Endothelial cell of umbilical vein (primary cell): ENCODE results near the gene REEP3. TPM values are rescaled to one million over a fixed set of nuclear protein-coding genes. Genes with fewer than 3 reads are reported as not detected.

Source experiments
- BruUV-seq: library from RNA; stranded (reverse); fragments of 400-500 nt; replicated peaks from 2 replicates; lab custom pipeline; 2021; lab: Mats Ljungman, UMichigan
- CTCF ChIA-PET: fragments of 300-600, 350-600 bp; sonication (Branson Sonifier 250); formaldehyde crosslinking; loops from one replicate; lab custom pipeline; 2021; ENCODE audit warnings: antibody characterized with exemption, inconsistent platforms; lab: Charles Lee
- POLR2A ChIA-PET: fragments of 300-600, 350-600 bp; sonication (Branson Sonifier 250); formaldehyde crosslinking; loops from one replicate; lab custom pipeline; 2021; ENCODE audit warnings: antibody characterized with exemption, inconsistent platforms; lab: Charles Lee
- DNase-seq: peaks from one replicate; pipeline ENCODE4 v3.0.0-alpha.2; 2011; ENCODE audit warnings: low read depth, low spot score
- FAIRE-seq: peaks from 2 replicates; lab custom pipeline; 2011; peaks lifted over from hg19 to GRCh38; lab: Jason Lieb, UNC
- H2AFZ ChIP-seq: 2 replicates; pipeline ENCODE4 v1.6.0; 2012; ENCODE audit warnings: low read depth, low read length, control low read depth, inconsistent platforms
- H3K27ac ChIP-seq: 2 replicates; pipeline ENCODE4 v1.5.1; 2011; ENCODE audit warnings: low read depth, mild to moderate bottlenecking, control low read depth, low read length, moderate library complexity; ENCODE audit not compliant: insufficient read depth
- H3K27me3 ChIP-seq, 2 experiments: 2 replicates each; pipeline versions ENCODE4 v1.6.0 to v1.6.1; 2011; ENCODE audit warnings: low read length in 2 of 2, mixed read lengths in 1 of 2; ENCODE audit not compliant: control insufficient read depth in 2 of 2, insufficient read depth in 2 of 2
- H3K36me3 ChIP-seq, 2 experiments: 2 replicates in 1 of 2; 3 replicates in 1 of 2; pipeline ENCODE4 v1.5.1; 2011; ENCODE audit warnings: low read length in 2 of 2, mild to moderate bottlenecking in 1 of 2, moderate library complexity in 1 of 2; ENCODE audit not compliant: control insufficient read depth in 2 of 2, insufficient read depth in 2 of 2; ENCODE audit errors: extremely low read depth in 1 of 2
- H3K4me1 ChIP-seq: 3 replicates; pipeline ENCODE4 v1.5.1; 2011; ENCODE audit warnings: mild to moderate bottlenecking, low read length; ENCODE audit not compliant: control insufficient read depth, insufficient read depth; ENCODE audit errors: extremely low read depth
- H3K4me2 ChIP-seq: 2 replicates; pipeline ENCODE4 v1.6.1; 2011; ENCODE audit warnings: low read length, control low read depth, mixed read lengths; ENCODE audit not compliant: insufficient read depth
- H3K4me3 ChIP-seq, 3 experiments: fragments of 200-600 bp in 1 of 3; sonication (generic), shearing (Covaris generic) in 1 of 3; replicated peaks in 1 of 3; 2 replicates each; pipeline ENCODE4 v1.5.1; 2011 to 2016; ENCODE audit warnings: control low read depth in 3 of 3, low read length in 3 of 3, mild to moderate bottlenecking in 2 of 3, inconsistent platforms in 1 of 3, low read depth in 1 of 3, moderate library complexity in 1 of 3; ENCODE audit not compliant: insufficient read depth in 1 of 3
- H3K79me2 ChIP-seq: 2 replicates; pipeline ENCODE4 v1.6.0; 2012; ENCODE audit warnings: low read length, inconsistent platforms; ENCODE audit not compliant: control insufficient read depth, insufficient read depth
- H3K9ac ChIP-seq: replicated peaks from 2 replicates; pipeline ENCODE3; 2011; ENCODE audit warnings: low read length, control low read depth; ENCODE audit not compliant: insufficient read depth; ENCODE audit errors: extremely low read depth
- H3K9me1 ChIP-seq: replicated peaks from 3 replicates; pipeline ENCODE4 v1.6.0; 2011; ENCODE audit warnings: mild to moderate bottlenecking, low read length; ENCODE audit not compliant: control insufficient read depth, insufficient read depth; ENCODE audit errors: extremely low read depth
- H3K9me3 ChIP-seq: replicated peaks from 2 replicates; pipeline ENCODE4 v1.5.1; 2012; ENCODE audit warnings: low read length, inconsistent platforms; ENCODE audit not compliant: control insufficient read depth, insufficient read depth
- H4K20me1 ChIP-seq: replicated peaks from 2 replicates; pipeline ENCODE3; 2011; ENCODE audit warnings: mild to moderate bottlenecking, low read length; ENCODE audit not compliant: control insufficient read depth, insufficient read depth; ENCODE audit errors: extremely low read depth
- CTCF ChIP-seq, 2 donors: IDR thresholded peaks; 1 replicate in 1 of 2; 2 replicates in 1 of 2; pipeline ENCODE4 v1.5.1; 2011; ENCODE audit warnings: low read length in 2 of 2, mild to moderate bottlenecking in 2 of 2, moderate library complexity in 2 of 2, control low read depth in 1 of 2, inconsistent platforms in 1 of 2, low read depth in 1 of 2; ENCODE audit not compliant: insufficient read depth in 1 of 2; ENCODE audit errors: extremely low read depth in 1 of 2
- FOS ChIP-seq: IDR thresholded peaks from 2 replicates; pipeline ENCODE4 v1.6.1; 2011; ENCODE audit warnings: mild to moderate bottlenecking, low read length, moderate library complexity, borderline replicate concordance; ENCODE audit not compliant: insufficient read depth
- GATA2 ChIP-seq: IDR thresholded peaks from 2 replicates; pipeline ENCODE4 v1.7.0; 2011; ENCODE audit warnings: low read depth, mild to moderate bottlenecking, moderate library complexity, mixed read lengths, low read length; ENCODE audit not compliant: insufficient read length, insufficient read depth
- MYC ChIP-seq: IDR thresholded peaks from one replicate; pipeline ENCODE4 v1.6.1; 2011; ENCODE audit warnings: mild to moderate bottlenecking, low read depth, low read length
- POLR2A ChIP-seq: IDR thresholded peaks from 2 replicates; pipeline ENCODE4 v1.6.1; 2012; ENCODE audit warnings: low read depth, mild to moderate bottlenecking, control low read depth, low read length
- POLR2AphosphoS5 ChIP-seq: IDR thresholded peaks from 2 replicates; pipeline ENCODE4 v1.6.1; 2012; ENCODE audit warnings: low read depth, mild to moderate bottlenecking, control low read depth, low read length, moderate library complexity; ENCODE audit not compliant: insufficient read depth
- dilution Hi-C: fragments of 300-500 bp; cut with MboI; formaldehyde crosslinking; loops from one replicate; pipeline ENCODE4 v1.15.0; 2019; ENCODE audit warnings: low sequenced_read_pairs; ENCODE audit not compliant: extremely low pct_ligation_motif_present
- intact Hi-C: fragments of 100-400 bp; cut with micrococcal nuclease; formaldehyde crosslinking; loops from one replicate; pipeline ENCODE4 v1.10.0; 2022
- polyA plus RNA-seq, 4 experiments: library from polyadenylated mRNA; depleted of rRNA in 3 of 4; stranded (reverse) in 3 of 4; unstranded in 1 of 4; fragments of >200 nt; gene quantifications; 2 replicates each; pipeline versions ENCODE4 v1.2.1 to v1.2.3, GENCODE V29; 2011 to 2012; ENCODE audit warnings: missing spikeins in 1 of 4
- total RNA-seq: library from RNA; stranded (reverse); gene quantifications from 2 replicates; pipeline ENCODE4 v1.2.3, GENCODE V29; 2021

Gene REEP3
- total and polyA plus RNA-seq, 2 donors (not counting 3 experiments of a cell fraction or from before 2014, with no cell fraction given), result 12.3 to 48.3 TPM

GRCh38 chr10:63497321-63497720 lies 23.9 kb upstream of the REEP3 start:
- H3K27me3 ChIP-seq, result no peaks in the 10 kb centered on the region
- ChIA-PET POLR2A (no interaction called here), CTCF (interaction anchor here (0.9 to 1.8 kb wide), 2 partner anchors 16 to 131 kb away, joined by 4 to 6 read pairs; no protein-coding TSS in a partner anchor)
- peaks cover 48% of the 10 kb centered on the region for H3K79me2 ChIP-seq
- TF ChIP-seq FOS, result no peak
- TF ChIP-seq POLR2A, result no peak
- TF ChIP-seq CTCF (IDR thresholded peaks at IDR 0.05; ENCODE audit: extremely low read depth in 1 of 2, insufficient read depth in 1 of 2, low read depth in 1 of 2, low read length in 2 of 2), result no peak
- no peak for TF ChIP-seq MYC
- TF ChIP-seq GATA2, result no peak
- no peak overlapping the region for H3K9ac ChIP-seq
- no peaks in the 10 kb centered on the region for H3K36me3 ChIP-seq
- no peak overlapping the region for H2AFZ ChIP-seq
- BruUV-seq, result no TSS peak
- no peaks in the 10 kb centered on the region for H3K4me1 ChIP-seq
- H3K4me3 ChIP-seq, result no peak overlapping the region
- no peaks in the 10 kb centered on the region for H3K9me3 ChIP-seq
- H4K20me1 ChIP-seq, result no peaks in the 10 kb centered on the region
- dilution Hi-C loops, result no loop called here
- no peak overlapping the region for H3K27ac ChIP-seq
- FAIRE-seq, result no peak
- H3K4me2 ChIP-seq, result no peak overlapping the region
- no peak for DNase-seq
- intact Hi-C loops, result no loop called here
- no peaks in the 10 kb centered on the region for H3K9me1 ChIP-seq

- TF ChIP-seq CTCF (IDR thresholded peaks at IDR 0.05; ENCODE audit: extremely low read depth in 1 of 2, insufficient read depth in 1 of 2, low read depth in 1 of 2, low read length in 2 of 2) (no peak), POLR2AphosphoS5 (no peak), GATA2 (no peak), POLR2A (no peak)
- CTCF ChIA-PET, result interaction anchor here (1.8 kb wide), 1 partner anchor 17 kb away, joined by 6 read pairs; no protein-coding TSS in a partner anchor
- H3K9ac ChIP-seq, result no peak overlapping the region
- H3K36me3 ChIP-seq, result no peaks in the 10 kb centered on the region
- no peaks in the 10 kb centered on the region for H3K9me3 ChIP-seq
- no peaks in the 10 kb centered on the region for H4K20me1 ChIP-seq
- dilution Hi-C loops (no loop called here), intact Hi-C loops (no loop called here)
- no peak overlapping the region for H3K4me2 ChIP-seq
- H3K9me1 ChIP-seq, result no peaks in the 10 kb centered on the region
- no peaks in the 10 kb centered on the region for H3K27me3 ChIP-seq
- H3K79me2 ChIP-seq, result peaks cover 49% of the 10 kb centered on the region
- FAIRE-seq, result no peak
- POLR2A ChIA-PET, result no interaction called here
- DNase-seq, result no peak
- no peak overlapping the region for H3K27ac ChIP-seq
- no TSS peak for BruUV-seq
- no peaks in the 10 kb centered on the region for H3K4me1 ChIP-seq
- H2AFZ ChIP-seq, result no peak overlapping the region
- H3K4me3 ChIP-seq, result no peak overlapping the region
These were observed 22.5 kb upstream of the REEP3 start for GRCh38 chr10:63498665-63499064.
